WTC11 (cell line): ENCODE data around the gene RSPO4. TPM values are rescaled to one million over a fixed set of nuclear protein-coding genes. Genes with fewer than 3 reads are reported as not detected.

Experiments
- ATAC-seq: fragments of 200-7000 bp; cut with Tn5 transposase; 2 replicates; pipeline ENCODE4 v1.10.0; 2021; ENCODE audit warnings: mild to moderate bottlenecking, moderate library complexity
- CTCF ChIA-PET: fragments of 300-600 bp; sonication (Branson Sonifier 250); formaldehyde crosslinking; loops from one replicate; lab custom pipeline; 2021; ENCODE audit warnings: antibody characterized with exemption; lab: Charles Lee
- POLR2A ChIA-PET: fragments of 350-600 bp; sonication (Branson Sonifier 250); formaldehyde crosslinking; loops from one replicate; lab custom pipeline; 2021; ENCODE audit warnings: antibody characterized with exemption; lab: Charles Lee
- DNase-seq: peaks from one replicate; pipeline ENCODE4 v3.0.0; 2021; ENCODE audit warnings: low spot score
- H3K27ac Mint-ChIP-seq: 2 replicates; pipeline ENCODE4 v1.8.0; 2021; ENCODE audit warnings: mixed read lengths
- H3K27me3 Mint-ChIP-seq: 2 replicates; pipeline ENCODE4 v1.8.0; 2021; ENCODE audit warnings: low read depth, mild to moderate bottlenecking, moderate library complexity, mixed read lengths
- H3K36me3 Mint-ChIP-seq: 2 replicates; pipeline ENCODE4 v1.8.0; 2021; ENCODE audit warnings: mixed read lengths
- H3K4me1 Mint-ChIP-seq: 2 replicates; pipeline ENCODE4 v1.8.0; 2022; ENCODE audit warnings: mixed read lengths
- H3K4me3 Mint-ChIP-seq: 2 replicates; pipeline ENCODE4 v1.8.0; 2021; ENCODE audit warnings: mild to moderate bottlenecking, moderate library complexity, mixed read lengths
- H3K9me3 Mint-ChIP-seq: 2 replicates; pipeline ENCODE4 v1.8.0; 2021; ENCODE audit warnings: mixed read lengths
- CBFB ChIP-seq: sonication (generic); formaldehyde crosslinking; IDR thresholded peaks from 2 replicates; pipeline ENCODE4 v1.8.1; 2022; ENCODE audit warnings: mild to moderate bottlenecking, low read depth, missing genetic modification reagents
- IRF2 ChIP-seq: sonication (generic); formaldehyde crosslinking; IDR thresholded peaks from 2 replicates; pipeline ENCODE4 v1.8.0; 2022; ENCODE audit warnings: low read depth, missing genetic modification reagents, borderline replicate concordance
- JAZF1 ChIP-seq: fragments of 250-450 bp; sonication (Bioruptor Pico); IDR thresholded peaks from 2 replicates; pipeline ENCODE4 v1.9.0; 2021; ENCODE audit warnings: moderate library complexity, mild to moderate bottlenecking, inconsistent platforms
- JUN ChIP-seq: sonication (generic); formaldehyde crosslinking; IDR thresholded peaks from 2 replicates; pipeline ENCODE4 v1.8.0; 2023; ENCODE audit warnings: mild to moderate bottlenecking, missing genetic modification reagents
- MXD4 ChIP-seq: fragments of 250-450 bp; sonication (Bioruptor Pico); IDR thresholded peaks from 2 replicates; pipeline ENCODE4 v1.8.0; 2021; ENCODE audit warnings: mild to moderate bottlenecking, moderate library complexity, borderline replicate concordance
- NFE2L1 ChIP-seq: sonication (generic); formaldehyde crosslinking; IDR thresholded peaks from 2 replicates; pipeline ENCODE4 v1.8.1; 2023; ENCODE audit warnings: missing genetic modification reagents
- NR3C1 ChIP-seq: sonication (generic); formaldehyde crosslinking; conservative IDR thresholded peaks from 2 replicates; pipeline ENCODE4 v1.8.1; 2023; ENCODE audit warnings: low read depth, mild to moderate bottlenecking, missing genetic modification reagents
- OVOL2 ChIP-seq: fragments of 250-450 bp; sonication (Bioruptor Pico); IDR thresholded peaks from 2 replicates; pipeline ENCODE4 v1.9.0; 2021; ENCODE audit warnings: mild to moderate bottlenecking, borderline replicate concordance
- PREB ChIP-seq: sonication (generic); formaldehyde crosslinking; IDR thresholded peaks from 2 replicates; pipeline ENCODE4 v1.8.1; 2022; ENCODE audit warnings: mild to moderate bottlenecking, missing genetic modification reagents, moderate library complexity, borderline replicate concordance
- RELA ChIP-seq: sonication (generic); formaldehyde crosslinking; IDR thresholded peaks from 2 replicates; pipeline ENCODE4 v1.8.1; 2022; ENCODE audit warnings: missing genetic modification reagents, mild to moderate bottlenecking, borderline replicate concordance
- STAT6 ChIP-seq: sonication (generic); formaldehyde crosslinking; conservative IDR thresholded peaks from 2 replicates; pipeline ENCODE4 v1.8.1; 2023; ENCODE audit warnings: mild to moderate bottlenecking, low read depth, missing genetic modification reagents, moderate library complexity
- TEAD1 ChIP-seq: sonication (generic); formaldehyde crosslinking; IDR thresholded peaks from 2 replicates; pipeline ENCODE4 v1.8.0; 2022; ENCODE audit warnings: mild to moderate bottlenecking, missing genetic modification reagents
- ZBTB43 ChIP-seq: sonication (generic); formaldehyde crosslinking; IDR thresholded peaks from 2 replicates; pipeline ENCODE4 v1.8.1; 2023; ENCODE audit warnings: mild to moderate bottlenecking, missing genetic modification reagents
- ZNF263 ChIP-seq: sonication (generic); formaldehyde crosslinking; IDR thresholded peaks from 2 replicates; pipeline ENCODE4 v1.8.1; 2022; ENCODE audit warnings: low read depth, mild to moderate bottlenecking, moderate library complexity, missing genetic modification reagents
- ZNF396 ChIP-seq: fragments of 250-450 bp; sonication (Bioruptor Pico); IDR thresholded peaks from 2 replicates; pipeline ENCODE4 v1.8.0; 2021; ENCODE audit warnings: mild to moderate bottlenecking, moderate library complexity, borderline replicate concordance
- ZNF532 ChIP-seq: fragments of 250-450 bp; sonication (Bioruptor Pico); IDR thresholded peaks from 2 replicates; pipeline ENCODE4 v1.9.0; 2021; ENCODE audit warnings: mild to moderate bottlenecking, borderline replicate concordance
- total RNA-seq: library from RNA; stranded (reverse); gene quantifications from 3 replicates; pipeline ENCODE4 v1.2.3, GENCODE V29; 2021

Gene RSPO4
- total RNA-seq, 1 experiment from 2014 or later, result 4.5 TPM

GRCh38 chr20:997486-997885 lies 4.6 kb downstream of the RSPO4 start (continued):
- TF ChIP-seq IRF2 (CRISPR knock-in tag) (no peak), MXD4 (CRISPR knock-in tag) (no peak), TEAD1 (CRISPR knock-in tag) (no peak), PREB (CRISPR knock-in tag) (no peak), RELA (CRISPR knock-in tag) (no peak)

GRCh38 chr20:997016-997415 lies 5.1 kb downstream of the RSPO4 start:
- H3K36me3 Mint-ChIP-seq, result no peaks in the 10 kb centered on the region
- POLR2A ChIA-PET, result no interaction called here
- ATAC-seq (no peak), DNase-seq (no peak)
- no peaks in the 10 kb centered on the region for H3K9me3 Mint-ChIP-seq
- H3K4me1 Mint-ChIP-seq, result no peaks in the 10 kb centered on the region
- CTCF ChIA-PET, result no interaction called here
- TF ChIP-seq CBFB, result no peak
- no peak for TF ChIP-seq ZNF532 (CRISPR knock-in tag)
- no peak for TF ChIP-seq NFE2L1 (CRISPR knock-in tag)
- TF ChIP-seq ZNF263 (CRISPR knock-in tag), result no peak
- no peak for TF ChIP-seq TEAD1 (CRISPR knock-in tag)
- TF ChIP-seq JAZF1 (CRISPR knock-in tag), result no peak
- TF ChIP-seq NR3C1 (CRISPR knock-in tag), result no peak
- TF ChIP-seq ZNF396 (CRISPR knock-in tag), result no peak
- no peak for TF ChIP-seq OVOL2 (CRISPR knock-in tag)
- no peak for TF ChIP-seq ZBTB43
- TF ChIP-seq STAT6 (CRISPR knock-in tag), result no peak
- no peak for TF ChIP-seq JUN
- TF ChIP-seq IRF2 (CRISPR knock-in tag), result no peak
- H3K4me3 Mint-ChIP-seq, result no peak overlapping the region
- H3K27me3 Mint-ChIP-seq, result peaks cover 23% of the 10 kb centered on the region
- no peak overlapping the region for H3K27ac Mint-ChIP-seq
